Measurements from ENCODE around the gene NPAS2. TPM values are rescaled to one million over a fixed set of nuclear protein-coding genes. Genes with fewer than 3 reads are reported as not detected.

NPAS2 gene
- polyA plus RNA-seq, 1 of the 3 experiments (the other 2 are of a cell fraction), result 58.5 TPM

DNA sequence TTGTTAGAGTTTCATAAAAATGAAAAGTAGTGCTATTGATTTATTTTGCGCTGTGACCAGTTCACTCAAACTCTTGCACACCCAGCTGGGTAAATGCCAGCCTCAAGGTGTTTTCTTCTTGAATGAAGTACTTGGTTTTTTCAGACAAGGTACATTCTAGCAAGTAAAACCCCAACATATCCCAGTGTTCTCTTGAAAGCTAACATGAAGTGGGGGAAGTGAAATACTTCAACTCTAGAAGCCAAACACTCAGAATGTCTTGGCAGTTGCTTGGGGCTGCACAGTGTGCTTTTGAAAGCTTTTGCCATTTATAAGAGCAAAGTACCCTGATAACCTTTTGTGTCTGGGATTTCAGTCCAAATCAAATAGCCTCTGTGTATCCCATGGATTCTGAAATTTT, 13.4 kb downstream of the NPAS2 start:
- peaks cover 4 to 10% of the 10 kb centered on the region in 2 experiments for H3K36me3 ChIP-seq (replicated peaks in 1 of 2; ENCODE audit: control insufficient read depth in 1 of 2, insufficient read depth in 2 of 2, low read length in 1 of 2)
- no peaks in the 10 kb centered on the region for H3K27me3 ChIP-seq (ENCODE audit: insufficient read depth)
- H3K27ac ChIP-seq (ENCODE audit: low read depth in 2 of 2, low read length in 1 of 2), result no peak overlapping the region
- POLR2A ChIA-PET, result no interaction called here
- no peak for DNase-seq
- TF ChIP-seq NFIC (IDR thresholded peaks at IDR 0.05; ENCODE audit: borderline replicate concordance) (no peak), FOXJ3 (CRISPR knock-in tag; IDR thresholded peaks at IDR 0.05) (no peak), YY1 (IDR thresholded peaks at IDR 0.05; ENCODE audit: low read depth) (no peak), TAF1 (IDR thresholded peaks at IDR 0.05; ENCODE audit: borderline replicate concordance, low read depth, low read length) (no peak)
- TF ChIP-seq, protein P1, sequence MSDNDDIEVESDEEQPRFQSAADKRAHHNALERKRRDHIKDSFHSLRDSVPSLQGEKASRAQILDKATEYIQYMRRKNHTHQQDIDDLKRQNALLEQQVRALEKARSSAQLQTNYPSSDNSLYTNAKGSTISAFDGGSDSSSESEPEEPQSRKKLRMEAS (IDR thresholded peaks at IDR 0.05; ENCODE audit: low read depth), result no peak
- TF ChIP-seq, protein P2, sequence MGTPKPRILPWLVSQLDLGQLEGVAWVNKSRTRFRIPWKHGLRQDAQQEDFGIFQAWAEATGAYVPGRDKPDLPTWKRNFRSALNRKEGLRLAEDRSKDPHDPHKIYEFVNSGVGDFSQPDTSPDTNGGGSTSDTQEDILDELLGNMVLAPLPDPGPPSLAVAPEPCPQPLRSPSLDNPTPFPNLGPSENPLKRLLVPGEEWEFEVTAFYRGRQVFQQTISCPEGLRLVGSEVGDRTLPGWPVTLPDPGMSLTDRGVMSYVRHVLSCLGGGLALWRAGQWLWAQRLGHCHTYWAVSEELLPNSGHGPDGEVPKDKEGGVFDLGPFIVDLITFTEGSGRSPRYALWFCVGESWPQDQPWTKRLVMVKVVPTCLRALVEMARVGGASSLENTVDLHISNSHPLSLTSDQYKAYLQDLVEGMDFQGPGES (IDR thresholded peaks at IDR 0.05; ENCODE audit: low read depth, low read length), result no peak
- no peak overlapping the region for H2AFZ ChIP-seq (ENCODE audit: low read depth)
- H3K4me1 ChIP-seq (ENCODE audit: control insufficient read depth in 1 of 2, insufficient read depth in 2 of 2, low read depth in 1 of 2, low read length in 1 of 2), result peaks cover 8 to 11% of the 10 kb centered on the region in 2 experiments; a peak in 2 of 4 replicates
- whole genome bisulfite sequencing (ENCODE audit: low lambda C conversion rate), result 82% methylated on average over 1 of the region's 1 CpG
- H3K9ac ChIP-seq, result no peak overlapping the region
- no peaks in the 10 kb centered on the region for H3K9me2 ChIP-seq
- H3K79me2 ChIP-seq (ENCODE audit: insufficient read depth), result peaks cover 80% of the 10 kb centered on the region
- peaks cover 6% of the 10 kb centered on the region; the same call in 1 of the 2 replicates for H4K20me1 ChIP-seq (ENCODE audit: insufficient read depth)
- CTCF ChIA-PET, result interaction anchor here (1.9 kb wide), 1 partner anchor 152 kb away, joined by 6 read pairs; no protein-coding TSS in a partner anchor
- H3K4me2 ChIP-seq, result no peak overlapping the region
- H3F3A ChIP-seq (replicated peaks; ENCODE audit: insufficient read depth), result peaks cover 6% of the 10 kb centered on the region
- no peaks in the 10 kb centered on the region for H3K9me3 ChIP-seq
- no peak overlapping the region for H3K4me3 ChIP-seq (ENCODE audit: low read depth in 2 of 2, low read length in 1 of 2)

DNA sequence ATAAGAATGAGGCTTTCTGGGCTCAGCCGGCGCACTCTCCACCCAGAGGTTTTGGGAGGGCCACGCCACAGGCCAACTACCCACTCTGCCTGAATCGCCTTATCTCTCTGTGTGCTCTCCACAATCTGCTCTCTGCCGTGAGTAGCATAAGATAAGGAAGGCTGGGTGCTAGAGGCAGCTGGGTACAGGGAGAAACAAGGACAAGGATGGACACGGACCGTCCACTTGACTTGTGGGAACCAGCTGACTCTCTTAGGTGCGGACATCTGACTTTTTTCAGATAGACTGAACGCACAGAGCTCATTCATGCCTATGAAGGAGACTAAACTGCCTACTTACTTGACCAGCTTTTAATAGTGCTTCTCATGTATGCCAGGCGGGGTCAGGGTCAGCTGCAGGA, 14.3 kb downstream of the NPAS2 start:
- Histone ChIP-seq H3K79me2 (ENCODE audit: insufficient read depth) (peaks cover 78% of the 10 kb centered on the region), H2AFZ (ENCODE audit: low read depth) (no peak overlapping the region), H3K4me3 (ENCODE audit: low read depth in 2 of 2, low read length in 1 of 2) (no peak overlapping the region), H3K9ac (no peak overlapping the region), H4K20me1 (ENCODE audit: insufficient read depth) (peaks cover 6% of the 10 kb centered on the region; the same call in 1 of the 2 replicates), H3K27ac (ENCODE audit: low read depth in 2 of 2, low read length in 1 of 2) (no peak overlapping the region), H3K36me3 (replicated peaks in 1 of 2; ENCODE audit: control insufficient read depth in 1 of 2, insufficient read depth in 2 of 2, low read length in 1 of 2) (peaks cover 4 to 6% of the 10 kb centered on the region in 2 experiments), H3K9me3 (no peaks in the 10 kb centered on the region), H3K9me2 (no peaks in the 10 kb centered on the region), H3F3A (replicated peaks; ENCODE audit: insufficient read depth) (no peaks in the 10 kb centered on the region), H3K27me3 (ENCODE audit: insufficient read depth) (no peaks in the 10 kb centered on the region), H3K4me1 (ENCODE audit: control insufficient read depth in 1 of 2, insufficient read depth in 2 of 2, low read depth in 1 of 2, low read length in 1 of 2) (peaks cover 8 to 11% of the 10 kb centered on the region in 2 experiments; a peak in 2 of 4 replicates), H3K4me2 (no peak overlapping the region)
- TF ChIP-seq ELF1 (IDR thresholded peaks at IDR 0.05), result no peak
- TF ChIP-seq EP300 (IDR thresholded peaks at IDR 0.05; ENCODE audit: borderline replicate concordance in 1 of 2, low read depth in 1 of 2, low read length in 1 of 2), result no peak
- TF ChIP-seq, protein P3, sequence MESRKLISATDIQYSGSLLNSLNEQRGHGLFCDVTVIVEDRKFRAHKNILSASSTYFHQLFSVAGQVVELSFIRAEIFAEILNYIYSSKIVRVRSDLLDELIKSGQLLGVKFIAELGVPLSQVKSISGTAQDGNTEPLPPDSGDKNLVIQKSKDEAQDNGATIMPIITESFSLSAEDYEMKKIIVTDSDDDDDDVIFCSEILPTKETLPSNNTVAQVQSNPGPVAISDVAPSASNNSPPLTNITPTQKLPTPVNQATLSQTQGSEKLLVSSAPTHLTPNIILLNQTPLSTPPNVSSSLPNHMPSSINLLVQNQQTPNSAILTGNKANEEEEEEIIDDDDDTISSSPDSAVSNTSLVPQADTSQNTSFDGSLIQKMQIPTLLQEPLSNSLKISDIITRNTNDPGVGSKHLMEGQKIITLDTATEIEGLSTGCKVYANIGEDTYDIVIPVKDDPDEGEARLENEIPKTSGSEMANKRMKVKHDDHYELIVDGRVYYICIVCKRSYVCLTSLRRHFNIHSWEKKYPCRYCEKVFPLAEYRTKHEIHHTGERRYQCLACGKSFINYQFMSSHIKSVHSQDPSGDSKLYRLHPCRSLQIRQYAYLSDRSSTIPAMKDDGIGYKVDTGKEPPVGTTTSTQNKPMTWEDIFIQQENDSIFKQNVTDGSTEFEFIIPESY (IDR thresholded peaks at IDR 0.05; ENCODE audit: borderline replicate concordance, low read depth), result no peak
- no peak for TF ChIP-seq REST (IDR thresholded peaks at IDR 0.05; ENCODE audit: low read depth, low read length)
- no peak for TF ChIP-seq TEAD4 (IDR thresholded peaks at IDR 0.05; ENCODE audit: borderline replicate concordance, insufficient read depth)
- TF ChIP-seq SMC3 (IDR thresholded peaks at IDR 0.05; ENCODE audit: low read depth, low read length), result no peak
- no peak for DNase-seq
- ChIA-PET CTCF (interaction anchor here (1.9 kb wide), 1 partner anchor 151 kb away, joined by 6 read pairs; no protein-coding TSS in a partner anchor), POLR2A (no interaction called here)
- 84% methylated on average over 6 of the region's 10 CpGs for WGBS (ENCODE audit: low lambda C conversion rate)

Data from SK-N-SH (cell line).